ENCODE data around the gene PROM1. TPM values are rescaled to one million over a fixed set of nuclear protein-coding genes. Genes with fewer than 3 reads are reported as not detected.

PROM1 gene
- total RNA-seq, 2 experiments from 2014 or later: 0.29 TPM; not detected in 1

DNA sequence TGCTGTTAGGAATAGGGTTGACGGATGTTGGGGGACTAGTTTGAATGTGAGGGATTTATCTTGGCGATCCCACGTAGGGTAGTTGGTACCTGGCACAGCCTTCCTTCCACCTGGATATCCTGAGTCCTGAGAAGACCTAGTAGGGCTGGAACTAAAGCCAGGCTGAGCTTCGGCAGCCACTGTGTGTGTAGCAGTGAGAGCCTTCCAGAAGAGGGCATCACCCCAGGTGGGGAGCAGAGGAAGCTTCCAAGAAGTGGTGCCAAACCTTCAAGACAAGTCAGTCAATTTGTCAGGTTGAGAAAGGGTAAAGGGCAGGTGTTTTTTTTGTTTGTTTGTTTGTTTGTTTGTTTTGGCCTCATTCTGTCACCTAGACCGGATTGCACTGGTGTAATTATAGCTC, 119.7 kb downstream of the PROM1 start:
- ChIA-PET POLR2A (no interaction called here), CTCF (interaction anchor here (1.0 to 3.6 kb wide), 3 partner anchors 37 to 303 kb away, joined by 3 to 8 read pairs (median 7); no protein-coding TSS in a partner anchor)

DNA sequence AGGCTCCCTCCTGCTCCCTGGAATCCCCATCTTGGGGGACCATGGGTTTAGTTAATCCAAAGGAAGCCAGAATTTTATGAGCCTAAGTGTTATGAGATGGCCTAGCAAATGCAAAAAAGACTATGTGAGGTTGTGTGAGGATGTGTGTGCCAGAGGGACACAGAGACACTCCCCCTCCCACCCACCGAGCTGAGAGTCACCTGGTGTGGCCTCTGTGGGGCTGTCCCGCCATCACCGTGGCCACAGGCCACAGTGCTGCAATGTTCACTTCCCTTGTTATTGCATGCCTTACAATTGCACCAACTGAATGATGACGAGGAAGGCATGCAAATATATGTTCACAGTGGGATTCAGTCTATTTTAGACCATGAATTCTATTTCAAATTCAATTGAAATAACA, 120.2 kb downstream of the PROM1 start:
- POLR2A ChIA-PET: no interaction called here
- CTCF ChIA-PET: interaction anchor here (0.6 to 3.6 kb wide), 4 partner anchors 33 to 303 kb away, joined by 3 to 8 read pairs (median 6); no protein-coding TSS in a partner anchor

- POLR2A ChIA-PET: no interaction called here
- CTCF ChIA-PET: interaction anchor here (0.6 to 3.6 kb wide), 4 partner anchors 34 to 158 kb away, joined by 4 to 8 read pairs (median 6); no protein-coding TSS in a partner anchor
Measured at GRCh38 chr4:15963001-15963451, 120.8 kb downstream of the PROM1 start, which contains the start of gene FGFBP2. TSS of gene FGFBP2 (minus strand) at chr4:15963175. CDS start at chr4:15963129, 46 bp downstream.

DNA sequence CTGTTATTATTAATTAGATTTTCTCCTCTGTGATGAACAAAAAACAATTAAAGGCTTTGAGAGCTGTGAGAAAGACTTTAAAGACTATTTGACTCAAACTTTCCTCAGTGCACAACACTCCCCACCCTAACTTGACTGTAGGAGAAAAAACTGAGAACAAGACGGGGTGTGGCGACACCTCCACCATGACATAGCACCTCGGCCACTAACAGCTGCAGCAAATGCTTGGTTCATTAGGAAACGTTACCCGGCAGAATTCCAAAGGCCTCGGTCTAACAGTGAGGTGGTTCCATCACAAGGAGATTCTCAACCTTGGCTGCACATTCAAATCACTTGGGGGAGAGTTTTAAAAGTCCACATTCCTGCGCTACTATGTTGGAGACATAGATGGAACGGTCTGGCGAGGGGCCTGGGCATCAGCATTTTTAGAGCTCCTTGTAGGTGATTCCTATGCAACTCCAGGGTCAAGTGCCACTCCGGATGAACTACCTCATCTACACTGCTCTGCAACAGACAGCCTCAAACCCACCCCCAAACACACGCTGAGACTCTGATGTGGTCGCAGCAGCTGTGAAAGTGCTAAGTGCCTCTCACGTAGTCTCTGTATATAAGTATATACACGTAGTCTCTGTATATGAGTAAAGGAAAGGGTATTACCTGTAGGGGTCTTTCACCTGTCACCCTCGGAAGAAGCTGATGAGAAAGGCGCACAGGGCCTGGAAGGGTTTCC, 121.9 kb downstream of the PROM1 start:
- POLR2A ChIA-PET: no interaction called here

DNA sequence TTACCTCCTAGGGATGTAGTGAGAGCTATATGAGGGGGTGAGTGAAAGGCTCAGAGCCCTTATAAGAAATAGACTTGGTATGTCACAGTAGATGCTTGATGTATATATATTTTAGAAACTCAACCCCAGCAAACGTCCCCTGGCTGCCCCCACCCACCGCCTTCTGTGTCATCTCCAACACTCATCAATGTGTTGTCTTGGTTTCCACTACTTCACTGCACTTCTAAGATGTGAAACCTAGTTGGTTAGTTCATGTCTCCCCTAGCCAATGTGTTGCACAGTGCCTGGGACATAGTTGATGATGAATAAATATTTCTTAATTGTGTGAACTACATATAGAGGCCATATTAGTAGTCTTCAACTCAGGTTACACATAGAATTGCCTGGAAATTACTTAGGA, 125.3 kb downstream of the PROM1 start:
- ChIA-PET POLR2A (no interaction called here), CTCF (interaction anchor here (0.5 kb wide), 1 partner anchor 230 kb away, joined by 6 read pairs; no protein-coding TSS in a partner anchor)

More for the DNA sequence above, 121.9 kb downstream of the PROM1 start:
- CTCF ChIA-PET: interaction anchor here (0.6 to 1.4 kb wide), 6 partner anchors 33 to 1362 kb away, joined by 3 to 7 read pairs (median 4); no protein-coding TSS in a partner anchor

DNA sequence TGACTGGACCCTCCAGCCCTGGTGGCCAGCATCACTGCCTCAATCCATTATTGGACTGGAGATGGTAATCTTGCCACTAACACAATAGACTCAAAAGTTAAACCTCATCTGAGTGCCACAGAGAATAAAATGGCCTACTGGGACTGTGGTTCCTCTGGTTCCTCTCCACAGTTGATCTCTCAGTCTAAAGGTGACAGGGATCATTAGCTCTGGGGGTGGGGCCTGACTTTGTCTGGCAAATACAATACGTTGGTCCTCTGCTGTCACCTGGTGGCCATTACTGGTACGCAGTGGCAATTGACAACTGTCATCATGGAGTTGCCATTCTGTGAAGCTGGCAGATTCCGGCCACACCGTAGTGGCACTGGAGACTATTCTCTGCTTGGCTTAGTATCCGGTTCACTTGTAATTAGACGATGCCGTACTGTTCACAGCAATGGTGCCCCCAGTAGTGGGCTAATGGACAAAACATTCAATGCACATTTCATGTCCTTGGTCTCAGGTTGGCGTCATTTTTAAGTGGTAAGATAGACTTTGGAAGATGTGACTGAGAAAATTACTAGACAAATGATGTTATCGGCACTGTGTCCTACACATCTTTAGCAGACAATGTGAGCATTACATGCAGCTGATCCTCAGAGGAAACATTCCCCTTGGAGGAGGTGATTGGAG, 127.5 kb downstream of the PROM1 start:
- POLR2A ChIA-PET: interaction anchor here (1.3 kb wide), 1 partner anchor 151 kb away, joined by 4 read pairs; no protein-coding TSS in a partner anchor

GRCh38 chr4:15955670-15956069, 128.2 kb downstream of the PROM1 start:
- ChIA-PET POLR2A (interaction anchor here (1.3 kb wide), 1 partner anchor 150 kb away, joined by 4 read pairs; no protein-coding TSS in a partner anchor), CTCF (interaction anchor here (0.6 to 2.0 kb wide), 14 partner anchors 18 to 222 kb away, joined by 3 to 27 read pairs (median 4); no protein-coding TSS in a partner anchor)

More for the DNA sequence above, 127.5 kb downstream of the PROM1 start:
- CTCF ChIA-PET: interaction anchor here (0.6 to 2.0 kb wide), 16 partner anchors 17 to 222 kb away, joined by 3 to 27 read pairs (median 3); no protein-coding TSS in a partner anchor

DNA sequence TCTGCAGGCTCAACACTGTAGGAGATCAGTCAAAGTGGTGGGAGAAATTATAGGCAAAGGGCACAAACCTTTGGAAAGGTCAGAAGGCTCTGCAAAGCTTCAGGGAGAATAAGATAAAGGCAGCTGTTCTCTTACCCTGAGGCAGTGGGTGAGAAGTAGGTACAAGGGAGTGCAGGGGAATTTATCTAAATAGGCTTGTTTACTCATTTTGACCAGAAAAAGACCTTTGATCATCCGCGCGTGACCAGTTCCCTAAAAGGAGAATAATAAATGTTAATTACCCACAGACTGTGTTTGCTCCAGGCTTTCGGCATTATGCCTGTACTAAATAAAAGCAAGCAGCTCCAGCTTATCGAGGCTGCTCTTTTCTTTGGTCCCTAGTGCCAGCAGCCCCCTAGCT, 130.2 kb downstream of the PROM1 start:
- POLR2A ChIA-PET: no interaction called here

GRCh38 chr4:15951781-15952180, 132.0 kb downstream of the PROM1 start:
- POLR2A ChIA-PET: no interaction called here
- CTCF ChIA-PET: no interaction called here

More for the DNA sequence above, 130.2 kb downstream of the PROM1 start:
- CTCF ChIA-PET: interaction anchor here (0.6 to 1.2 kb wide), 2 partner anchors 71 to 148 kb away, joined by 3 to 4 read pairs; no protein-coding TSS in a partner anchor

DNA sequence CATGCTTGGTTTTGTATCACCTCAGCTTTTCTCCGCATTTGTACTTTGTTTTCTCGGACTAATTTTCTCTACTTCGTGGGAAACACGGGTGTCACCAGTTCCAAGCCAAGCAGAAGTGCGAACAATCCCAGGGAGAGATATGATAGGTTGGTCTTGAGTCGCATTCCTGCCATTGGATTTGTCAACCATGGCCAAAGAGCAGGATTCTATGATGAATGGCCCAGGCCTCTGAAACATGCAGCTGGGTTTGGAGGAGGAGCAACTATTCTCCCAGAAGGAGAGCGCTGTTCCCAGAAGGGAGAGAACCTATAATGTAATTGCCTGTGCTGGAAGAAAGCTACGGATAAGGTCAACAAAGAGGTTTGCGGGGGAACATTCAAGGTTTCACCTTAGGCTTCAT, 135.0 kb downstream of the PROM1 start:
- ChIA-PET POLR2A (no interaction called here), CTCF (no interaction called here)

DNA sequence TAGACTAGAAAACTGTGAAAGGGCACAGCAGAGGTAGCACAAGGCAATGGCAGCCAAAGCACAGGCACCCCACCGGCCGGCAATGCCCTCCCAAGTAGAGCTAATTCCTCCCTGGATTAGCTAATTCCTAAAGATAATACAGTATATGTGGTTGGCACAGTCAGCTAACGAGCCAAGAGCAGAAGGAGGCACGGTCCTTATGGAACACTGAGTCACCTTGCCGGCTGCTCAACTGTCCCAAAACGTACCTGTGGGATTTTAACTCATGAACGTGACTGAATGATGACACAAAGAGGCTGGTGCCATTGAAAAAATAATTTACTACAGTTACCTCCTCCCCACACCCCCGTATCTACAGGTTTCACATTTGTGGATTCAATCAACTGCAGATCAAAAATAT, 136.1 kb downstream of the PROM1 start:
- ChIA-PET POLR2A (no interaction called here), CTCF (no interaction called here)

DNA sequence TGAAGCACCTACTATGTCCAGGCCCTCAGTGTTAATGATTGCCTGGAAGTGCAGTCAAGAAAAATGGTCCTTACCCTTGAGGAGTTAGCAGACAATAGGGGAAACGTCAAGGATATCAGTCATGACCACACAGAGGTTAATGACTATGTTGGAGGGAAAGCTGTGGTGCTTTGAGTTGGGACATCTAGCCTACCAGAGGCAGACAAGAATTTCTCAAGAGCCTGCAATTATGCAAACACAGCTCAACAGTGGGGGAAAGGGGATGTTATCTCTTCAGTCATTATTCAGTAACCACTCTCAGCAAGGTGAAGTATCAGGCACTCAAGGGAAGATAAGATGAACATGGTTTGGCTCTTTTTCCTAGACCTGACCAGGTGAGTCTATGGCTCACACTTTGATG, 138.3 kb downstream of the PROM1 start:
- ChIA-PET CTCF (no interaction called here), POLR2A (no interaction called here)

DNA sequence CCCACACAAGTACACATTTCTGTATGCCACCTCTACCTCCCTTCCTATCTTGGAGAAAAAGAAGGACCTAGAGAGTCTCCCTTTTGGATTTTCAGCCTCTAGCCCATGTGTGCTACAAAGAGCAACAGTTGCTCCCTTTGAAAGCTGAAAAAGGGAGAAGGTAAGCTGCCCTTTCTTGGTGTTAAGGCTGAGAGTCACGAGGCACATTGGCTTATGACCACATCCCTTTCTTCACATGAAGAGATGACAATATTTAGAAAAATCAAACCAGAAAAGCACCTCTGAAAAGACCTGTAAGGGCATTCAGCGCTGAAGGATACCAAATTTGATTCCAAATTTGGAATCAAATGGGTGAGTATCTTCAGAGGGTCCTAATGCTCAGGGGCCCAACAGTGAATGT, 138.9 kb downstream of the PROM1 start:
- POLR2A ChIA-PET: no interaction called here
- CTCF ChIA-PET: no interaction called here

DNA sequence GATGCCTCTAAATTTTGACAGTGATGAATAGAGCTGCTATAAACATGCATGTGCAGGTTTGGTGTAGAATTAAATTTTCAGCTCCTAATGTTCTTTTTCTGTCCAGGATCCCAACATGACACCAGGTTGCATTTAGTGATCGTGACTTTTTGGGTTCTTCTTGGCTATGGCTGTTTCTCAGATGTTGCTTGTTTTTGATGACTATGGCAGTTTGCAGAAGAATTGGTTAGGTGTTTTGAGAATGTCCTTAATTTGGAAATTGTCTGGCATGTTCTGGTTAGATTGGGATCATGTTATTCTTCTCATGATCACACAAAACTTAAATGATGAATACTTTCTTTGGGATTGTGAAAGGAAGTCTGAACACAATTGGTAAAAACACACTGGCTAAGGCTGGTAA, 141.5 kb downstream of the PROM1 start:
- ChIA-PET POLR2A (no interaction called here), CTCF (interaction anchor here (0.9 kb wide), 1 partner anchor 60 kb away, joined by 3 read pairs; no protein-coding TSS in a partner anchor)

DNA sequence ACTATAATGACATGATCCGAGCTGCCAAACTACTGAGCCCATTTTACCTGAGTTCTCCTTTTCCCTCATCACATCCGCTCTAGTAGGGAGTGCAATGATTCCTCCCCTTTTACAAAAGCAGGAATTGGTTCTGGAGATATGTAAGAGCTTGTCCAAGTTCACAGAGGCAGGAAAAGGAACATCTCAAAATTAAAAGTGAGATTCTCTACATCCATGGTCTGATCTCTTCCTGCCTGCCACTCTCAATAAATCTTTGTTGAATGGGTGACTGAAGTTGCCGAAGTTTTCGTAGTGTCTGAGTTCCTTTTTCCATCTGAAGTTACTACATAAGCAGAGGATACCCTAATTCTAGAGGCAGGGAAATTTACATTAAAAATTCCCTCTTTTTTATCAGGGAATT, 145.2 kb downstream of the PROM1 start, which contains the start of gene FGFBP1:
Gene FGFBP1 (minus strand): TSS at position 101 of the 400 bp plus-strand sequence. CDS start 2,108 bp downstream, outside the sequence.
- ChIA-PET CTCF (no interaction called here), POLR2A (no interaction called here)

GRCh38 chr4:15938182-15938581, 145.6 kb downstream of the PROM1 start:
- POLR2A ChIA-PET: no interaction called here
- CTCF ChIA-PET: interaction anchor here (1.0 kb wide), 1 partner anchor 55 kb away, joined by 3 read pairs; no protein-coding TSS in a partner anchor

DNA sequence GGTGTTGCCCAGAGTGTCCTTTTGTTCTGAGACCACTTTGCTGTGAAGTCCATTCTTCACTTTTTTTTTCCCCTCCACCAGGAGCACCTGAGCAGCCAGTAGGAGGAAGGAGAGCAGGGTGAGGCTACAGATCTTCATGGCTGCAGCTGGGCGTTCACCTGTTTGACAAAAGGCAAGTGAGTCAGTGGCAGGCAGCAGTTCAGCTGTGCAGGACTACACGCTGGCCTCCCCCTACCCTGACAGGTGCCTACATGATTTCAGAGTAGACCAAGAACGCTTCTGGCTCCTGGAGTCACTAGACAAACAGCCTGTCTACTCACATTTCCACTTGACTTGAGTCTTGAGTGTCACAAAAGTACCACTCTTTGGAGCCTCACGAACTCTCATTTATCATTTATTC, 147.3 kb downstream of the PROM1 start:
- POLR2A ChIA-PET: no interaction called here
- CTCF ChIA-PET: no interaction called here

- ChIA-PET POLR2A (no interaction called here), CTCF (no interaction called here)
Measured at GRCh38 chr4:15935504-15936402, 148.1 kb downstream of the PROM1 start.

GRCh38 chr4:15934259-15934658, 149.6 kb downstream of the PROM1 start:
- CTCF ChIA-PET: no interaction called here
- POLR2A ChIA-PET: no interaction called here
